ENCODE results near the gene CHST14.

CHST14 gene

DNA sequence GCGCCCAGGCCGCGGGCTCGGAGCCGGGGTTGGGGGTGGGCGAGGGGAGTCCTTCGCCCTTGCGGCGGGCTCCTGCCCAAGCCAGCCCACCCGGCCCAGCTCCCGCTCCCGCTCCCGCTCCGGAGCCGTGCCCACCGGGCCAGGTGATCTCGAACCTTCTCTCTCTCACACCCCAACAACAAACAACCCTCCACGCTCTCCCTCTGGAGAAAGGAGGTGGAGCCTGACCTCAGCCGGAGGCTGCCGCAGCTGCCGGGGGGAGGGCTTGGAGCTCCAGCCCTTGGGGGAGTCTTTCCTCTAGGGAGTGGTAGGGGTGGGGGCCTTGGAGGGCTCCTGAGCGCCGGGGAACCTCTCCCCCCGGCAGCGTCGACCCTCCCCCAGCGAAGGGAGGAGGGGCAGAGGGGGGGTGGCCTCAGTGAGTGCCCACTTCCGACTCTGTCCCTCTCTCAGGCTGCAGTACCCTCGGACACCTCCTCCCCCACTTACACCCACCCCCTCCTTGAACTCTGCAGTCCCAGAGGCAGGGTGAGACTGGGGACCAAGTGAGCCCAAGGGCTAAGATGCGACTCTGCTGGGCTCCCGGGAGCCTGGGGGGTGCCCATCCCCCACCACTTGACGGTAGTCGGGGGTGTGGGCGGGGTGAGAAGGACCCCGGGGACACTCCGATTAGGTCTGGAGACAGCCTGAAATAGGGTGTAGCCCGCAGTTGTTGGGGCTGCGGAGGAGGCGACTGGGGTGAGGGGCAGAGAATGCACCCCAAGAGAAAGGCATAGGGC is 34.5 kb upstream of the CHST14 start:
- peaks cover 79% of the 10 kb centered on the region for H3K27me3 ChIP-seq (ENCODE audit: insufficient read depth, low read length)
- no peaks in the 10 kb centered on the region for H3K9me3 ChIP-seq (ENCODE audit: insufficient read depth, low read depth, low read length)
- peak overlapping the region; percentile 92 for H3K4me3 ChIP-seq (ENCODE audit: low read length)
- H3K36me3 ChIP-seq (ENCODE audit: insufficient read depth, low read depth, low read length) = no peaks in the 10 kb centered on the region
- no peak overlapping the region for H3K27ac ChIP-seq (ENCODE audit: low read length)
- H3K9ac ChIP-seq (ENCODE audit: low read depth, low read length) = peak overlapping the region; percentile 94; the same call in 1 of the 2 replicates
- peaks cover 23% of the 10 kb centered on the region for H3K4me1 ChIP-seq (ENCODE audit: insufficient read depth, low read length)

DNA sequence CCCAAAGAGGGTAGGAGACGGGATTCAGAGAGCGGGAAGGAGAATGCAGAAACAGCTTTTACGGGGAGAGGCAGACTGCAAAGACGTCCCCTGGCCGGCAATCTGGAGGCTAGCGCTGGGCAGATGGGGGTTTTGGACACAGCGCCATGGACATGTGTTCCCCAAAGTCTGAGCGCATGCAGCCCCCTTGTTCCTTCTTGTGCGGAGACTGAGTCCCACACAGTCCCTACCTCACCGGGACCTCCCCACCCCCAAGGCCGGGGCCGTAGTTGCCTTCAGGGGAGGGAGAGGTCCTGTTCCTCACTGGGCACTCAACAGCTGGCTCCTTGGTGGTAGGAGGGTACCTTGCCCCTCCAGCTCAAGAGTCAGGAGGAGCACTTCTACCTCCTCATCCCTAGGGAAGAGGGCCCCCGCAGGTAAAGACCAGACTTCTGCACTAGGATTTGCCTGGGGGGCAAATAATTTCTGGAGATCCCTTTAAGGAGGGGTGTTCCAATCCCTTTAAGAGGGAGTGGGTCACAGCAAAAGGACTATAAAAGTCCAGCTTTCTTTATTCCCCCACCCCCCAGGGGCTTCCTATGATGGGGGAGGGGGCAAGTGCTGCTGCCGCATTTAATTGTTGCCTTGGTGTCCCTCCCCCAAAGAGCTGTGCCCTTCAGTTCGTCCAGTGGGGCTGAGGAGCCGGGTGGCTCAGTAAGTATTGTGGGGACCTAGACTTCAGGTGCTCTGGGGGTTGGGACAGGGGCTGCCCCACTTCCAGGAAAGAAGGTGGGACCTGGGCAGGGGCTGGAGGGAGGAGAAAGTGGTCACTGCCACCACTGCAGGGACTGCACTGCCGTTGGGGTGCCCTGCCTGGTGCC is 33.7 kb upstream of the CHST14 start:
- Histone ChIP-seq H3K27me3 (ENCODE audit: insufficient read depth, low read length) (peaks cover 79% of the 10 kb centered on the region), H3K4me1 (ENCODE audit: insufficient read depth, low read length) (peaks cover 23% of the 10 kb centered on the region), H3K27ac (ENCODE audit: low read length) (no peak overlapping the region), H3K9me3 (ENCODE audit: insufficient read depth, low read depth, low read length) (no peaks in the 10 kb centered on the region), H3K36me3 (ENCODE audit: insufficient read depth, low read depth, low read length) (no peaks in the 10 kb centered on the region), H3K9ac (ENCODE audit: low read depth, low read length) (peak overlapping the region; percentile 94; the same call in 1 of the 2 replicates), H3K4me3 (ENCODE audit: low read length) (peak overlapping the region; percentile 92)

DNA sequence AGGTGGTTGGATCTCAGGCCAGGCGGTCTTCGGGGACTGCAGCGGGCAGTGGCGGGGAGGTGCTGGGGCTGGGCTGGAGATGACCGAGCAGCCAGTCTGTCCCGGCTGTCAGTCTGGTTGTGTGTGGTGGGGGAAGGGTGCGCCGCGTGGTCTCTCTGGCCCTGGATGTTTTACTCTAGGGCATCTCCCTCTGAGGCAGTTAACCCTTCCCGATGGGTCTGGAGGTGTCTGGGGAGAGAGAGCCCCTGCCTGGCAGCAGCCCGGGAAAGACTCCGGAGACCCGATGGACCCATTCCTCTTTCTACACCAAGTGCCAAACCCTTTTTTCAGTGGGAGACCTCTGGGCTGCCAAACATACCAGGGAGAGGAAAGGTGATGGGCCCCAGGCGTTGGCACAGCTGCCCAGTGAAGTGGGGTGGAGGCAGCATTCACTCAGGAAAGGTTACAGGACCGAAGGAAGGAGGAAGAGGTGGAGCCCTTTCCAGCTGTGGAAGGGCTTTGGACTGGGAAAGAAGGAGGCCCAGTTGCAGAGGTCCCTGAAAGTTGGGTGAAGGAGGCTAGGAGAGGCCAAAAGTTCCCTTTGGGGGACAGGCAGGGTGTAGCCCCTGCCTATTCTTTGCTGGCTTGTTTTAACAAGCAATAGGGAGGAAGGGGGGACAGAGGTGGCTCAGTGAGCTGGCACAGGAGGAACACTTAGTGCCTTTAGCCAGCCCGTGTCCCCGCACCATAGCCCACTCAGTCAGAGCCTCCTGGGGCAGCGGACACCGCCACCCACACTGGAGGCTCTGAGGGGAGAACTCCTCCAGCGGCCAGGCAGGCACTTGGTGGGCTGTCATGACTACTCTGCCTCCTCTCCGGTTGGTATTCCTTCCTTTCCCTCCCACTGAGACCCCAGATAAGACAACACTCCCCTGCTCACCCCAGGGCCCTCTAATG is 32.8 kb upstream of the CHST14 start:
- peak overlapping the region; percentile 94; the same call in 1 of the 2 replicates for H3K9ac ChIP-seq (ENCODE audit: low read depth, low read length)
- no peak overlapping the region for H3K27ac ChIP-seq (ENCODE audit: low read length)
- H3K36me3 ChIP-seq (ENCODE audit: insufficient read depth, low read depth, low read length) = no peaks in the 10 kb centered on the region
- peak overlapping the region; percentile 92 for H3K4me3 ChIP-seq (ENCODE audit: low read length)
- no peaks in the 10 kb centered on the region for H3K9me3 ChIP-seq (ENCODE audit: insufficient read depth, low read depth, low read length)
- H3K4me1 ChIP-seq (ENCODE audit: insufficient read depth, low read length) = peaks cover 30% of the 10 kb centered on the region
- H3K27me3 ChIP-seq (ENCODE audit: insufficient read depth, low read length) = peaks cover 70% of the 10 kb centered on the region

DNA sequence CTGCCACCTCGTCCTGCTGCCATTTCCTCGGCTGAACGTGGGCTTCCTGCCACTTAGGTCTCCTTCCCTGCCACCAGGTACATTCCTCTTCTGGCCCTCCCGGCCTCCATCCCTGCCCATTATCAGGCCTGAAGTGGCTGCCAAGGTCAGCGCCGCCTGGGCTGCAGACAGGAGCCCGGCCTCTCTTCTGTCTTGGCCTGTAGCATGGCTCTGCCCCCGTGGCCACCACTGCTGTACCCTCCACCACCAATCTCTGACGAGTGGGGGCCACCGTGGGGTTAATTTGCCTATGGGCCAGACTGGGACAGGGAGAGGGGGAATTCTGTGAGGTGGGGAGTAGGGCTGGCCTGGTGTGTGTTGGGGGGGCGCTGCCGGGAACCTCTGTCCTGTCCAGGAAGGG is 32.1 kb upstream of the CHST14 start:
- Histone ChIP-seq H3K27me3 (ENCODE audit: insufficient read depth, low read length) (peaks cover 63% of the 10 kb centered on the region), H3K9me3 (ENCODE audit: insufficient read depth, low read depth, low read length) (no peaks in the 10 kb centered on the region), H3K4me3 (ENCODE audit: low read length) (peak overlapping the region; percentile 92), H3K27ac (ENCODE audit: low read length) (no peak overlapping the region), H3K36me3 (ENCODE audit: insufficient read depth, low read depth, low read length) (no peaks in the 10 kb centered on the region), H3K4me1 (ENCODE audit: insufficient read depth, low read length) (peaks cover 37% of the 10 kb centered on the region), H3K9ac (ENCODE audit: low read depth, low read length) (peak overlapping the region; percentile 94; the same call in 1 of the 2 replicates)

DNA sequence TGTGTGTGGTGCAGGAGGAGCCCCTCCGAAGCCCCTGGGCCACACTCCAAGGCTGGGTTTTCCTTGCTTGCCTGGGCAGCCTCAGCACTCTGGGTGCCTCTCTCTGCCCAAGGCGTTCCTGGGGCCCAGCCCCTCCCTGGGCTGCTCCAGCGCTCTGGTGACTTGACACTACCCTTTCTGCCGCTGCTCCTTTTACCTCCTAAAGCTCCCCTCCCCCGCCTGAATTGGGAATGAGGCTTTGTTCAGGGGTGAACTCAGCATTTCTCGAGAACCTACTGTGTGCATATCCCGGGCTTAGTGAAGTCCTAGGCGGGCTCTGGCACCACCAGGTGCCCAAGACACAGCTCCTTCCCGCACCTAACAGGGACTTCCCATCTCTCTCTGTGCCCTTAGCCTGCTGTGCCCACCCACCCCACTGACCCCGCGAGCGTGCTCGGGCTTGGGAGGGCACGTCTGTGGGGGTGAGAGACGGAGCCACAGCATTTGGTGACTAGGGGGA is 31.3 kb upstream of the CHST14 start:
- Histone ChIP-seq H3K4me1 (ENCODE audit: insufficient read depth, low read length) (peaks cover 41% of the 10 kb centered on the region), H3K27ac (ENCODE audit: low read length) (peak overlapping the region; percentile 50), H3K36me3 (ENCODE audit: insufficient read depth, low read depth, low read length) (no peaks in the 10 kb centered on the region), H3K27me3 (ENCODE audit: insufficient read depth, low read length) (peaks cover 55% of the 10 kb centered on the region), H3K9ac (ENCODE audit: low read depth, low read length) (peak overlapping the region; percentile 94; the same call in 1 of the 2 replicates), H3K9me3 (ENCODE audit: insufficient read depth, low read depth, low read length) (no peaks in the 10 kb centered on the region), H3K4me3 (ENCODE audit: low read length) (peak overlapping the region; percentile 92)

DNA sequence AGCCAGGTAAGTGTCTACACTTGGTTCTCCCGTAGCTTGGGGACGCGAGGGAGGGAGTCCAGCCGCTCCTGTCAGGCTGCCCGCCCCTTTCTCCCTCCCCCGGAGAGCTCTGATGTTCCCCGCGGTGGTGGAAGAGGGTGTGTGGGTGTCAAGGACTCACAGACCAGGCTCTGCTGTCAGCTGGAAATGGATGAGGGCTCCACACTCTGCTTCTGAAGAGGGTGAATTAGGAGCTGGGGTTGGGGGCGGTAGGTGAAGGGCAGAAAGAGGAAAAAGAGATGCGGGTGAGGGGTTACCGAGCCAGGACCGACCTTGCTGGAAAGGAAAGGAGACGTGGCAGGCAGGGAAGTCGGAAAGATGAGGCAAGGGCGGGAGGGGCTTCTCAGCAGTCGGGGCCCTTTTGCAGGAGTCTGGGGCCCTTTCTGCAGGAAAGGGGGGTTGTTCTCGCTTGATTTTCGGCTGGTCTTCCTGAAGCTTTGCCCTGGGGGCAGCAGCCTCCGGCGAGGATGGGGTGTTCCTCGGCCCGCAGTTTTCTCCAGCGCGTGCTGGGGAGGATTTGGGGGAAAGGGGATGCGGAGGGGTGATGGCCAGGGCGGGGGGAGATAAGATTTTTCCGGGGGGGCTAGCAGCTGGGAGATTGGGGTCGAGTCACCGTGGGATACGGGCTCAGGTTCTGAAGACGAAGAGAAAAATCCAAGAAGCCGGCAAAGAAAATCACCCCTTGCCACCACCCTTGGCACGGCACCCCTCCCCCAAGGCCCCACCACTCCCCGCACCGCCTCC is 30.6 kb upstream of the CHST14 start:
- Histone ChIP-seq H3K27me3 (ENCODE audit: insufficient read depth, low read length) (peaks cover 49% of the 10 kb centered on the region), H3K27ac (ENCODE audit: low read length) (peak overlapping the region; percentile 50), H3K36me3 (ENCODE audit: insufficient read depth, low read depth, low read length) (no peaks in the 10 kb centered on the region), H3K9ac (ENCODE audit: low read depth, low read length) (peak overlapping the region; percentile 94; the same call in 1 of the 2 replicates), H3K9me3 (ENCODE audit: insufficient read depth, low read depth, low read length) (no peaks in the 10 kb centered on the region), H3K4me3 (ENCODE audit: low read length) (peak overlapping the region; percentile 92), H3K4me1 (ENCODE audit: insufficient read depth, low read length) (peaks cover 47% of the 10 kb centered on the region)

DNA sequence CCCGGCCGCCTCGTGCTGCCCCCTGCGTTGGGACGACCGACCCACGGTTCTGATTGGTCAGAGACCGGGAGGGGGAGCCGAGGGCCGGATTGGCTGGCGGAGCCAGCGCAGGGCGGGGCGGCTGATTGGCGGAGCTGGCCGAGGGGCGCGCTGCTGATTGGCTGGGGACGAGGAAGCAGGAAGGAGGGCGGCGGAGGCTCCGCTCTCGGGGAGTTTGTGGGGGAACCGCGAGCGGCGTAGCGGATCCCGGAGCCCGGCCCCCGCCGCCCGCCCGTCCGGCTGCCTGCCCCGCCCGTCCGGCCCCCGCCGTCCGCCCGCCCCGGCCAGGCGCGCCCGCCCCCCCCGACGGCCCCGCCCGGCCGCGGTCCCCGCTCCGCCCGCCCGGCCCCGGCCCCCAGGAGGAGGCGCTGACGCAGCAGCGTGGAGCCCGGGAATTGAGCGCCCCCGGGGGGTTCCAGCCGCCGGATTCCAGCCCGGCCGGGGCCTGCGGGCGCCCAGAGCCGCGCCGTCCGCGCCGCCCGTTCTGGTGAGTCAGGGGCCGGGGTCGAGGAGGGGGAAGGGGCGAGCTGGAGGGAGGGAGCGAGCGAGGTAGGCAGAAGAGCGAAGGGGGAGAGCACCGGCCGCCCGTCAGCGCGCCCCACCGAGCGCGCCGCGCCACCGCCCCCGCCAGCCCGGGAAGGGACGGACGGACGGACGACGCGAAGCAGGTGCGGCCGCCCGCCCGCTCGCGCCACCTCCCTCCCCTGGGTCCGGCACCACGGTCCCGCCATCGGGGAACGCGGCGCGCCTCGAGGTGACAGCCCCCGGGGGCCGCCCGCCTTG is 29.8 kb upstream of the CHST14 start, which contains the start of gene BAHD1:
TSS of gene BAHD1 (plus strand) at position 211 of the 822 bp plus-strand sequence. CDS start 17,512 bp downstream, outside the sequence.
- Histone ChIP-seq H3K36me3 (ENCODE audit: insufficient read depth, low read depth, low read length) (no peaks in the 10 kb centered on the region), H3K27me3 (ENCODE audit: insufficient read depth, low read length) (peaks cover 40% of the 10 kb centered on the region), H3K27ac (ENCODE audit: low read length) (peak within 1 kb of the TSS; percentile 50), H3K4me3 (ENCODE audit: low read length) (peak within 1 kb of the TSS; percentile 92), H3K9ac (ENCODE audit: low read depth, low read length) (peak within 1 kb of the TSS; percentile 94; the same call in 1 of the 2 replicates), H3K4me1 (ENCODE audit: insufficient read depth, low read length) (peaks cover 49% of the 10 kb centered on the region), H3K9me3 (ENCODE audit: insufficient read depth, low read depth, low read length) (no peaks in the 10 kb centered on the region)

DNA sequence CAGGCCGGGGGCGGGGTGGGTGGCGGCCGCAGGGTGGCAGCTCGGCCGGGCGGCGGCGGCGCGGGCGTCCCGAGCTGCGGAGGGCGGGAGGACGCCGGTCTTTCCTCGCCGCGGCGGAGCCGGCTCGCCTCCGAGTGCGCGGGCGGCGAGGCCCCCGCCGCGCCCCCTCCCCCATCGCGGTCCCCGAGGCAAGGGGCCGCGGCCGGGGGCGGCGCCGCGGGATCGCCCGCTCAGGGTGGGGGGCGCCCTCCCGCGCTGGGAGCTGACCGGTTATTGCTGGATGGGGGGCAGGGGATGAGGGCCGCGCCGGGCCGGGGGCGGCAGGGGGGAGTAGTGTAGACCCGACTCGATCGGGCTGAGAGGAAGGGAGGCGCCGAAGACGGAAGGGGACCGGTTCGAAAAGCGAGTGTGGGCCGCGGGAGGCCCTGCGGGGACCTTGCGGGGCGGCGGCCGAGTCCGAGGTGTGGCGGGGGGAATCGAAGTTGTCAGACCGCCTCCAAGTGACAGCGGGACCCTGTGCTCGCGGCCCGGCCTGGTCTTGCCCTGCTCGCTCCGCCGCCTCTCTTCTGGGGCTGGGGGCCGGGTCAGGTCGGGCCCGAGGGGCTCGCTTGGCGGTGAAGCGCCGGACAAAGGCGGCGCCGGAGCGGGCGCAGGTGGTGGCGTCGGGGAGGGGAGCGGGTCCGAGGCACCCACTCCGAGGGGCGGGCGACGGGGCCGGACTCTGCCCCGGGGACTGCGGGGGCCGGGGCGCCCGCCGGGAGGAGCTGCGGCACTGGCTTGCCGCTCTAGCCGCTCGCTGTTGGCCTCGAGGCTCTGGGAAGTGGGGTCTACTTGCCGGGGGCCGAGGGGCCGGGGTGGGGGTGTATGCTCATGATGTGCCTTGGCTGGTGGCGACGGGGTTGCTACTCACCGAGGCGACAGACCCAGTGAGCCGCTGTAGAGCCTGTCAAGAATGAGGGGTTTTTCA is 28.9 kb upstream of the CHST14 start:
- Histone ChIP-seq H3K27ac (ENCODE audit: low read length) (no peak overlapping the region), H3K27me3 (ENCODE audit: insufficient read depth, low read length) (peaks cover 32% of the 10 kb centered on the region), H3K36me3 (ENCODE audit: insufficient read depth, low read depth, low read length) (0 out of 2 replicates have a peak, but pooled peaks cover 4% of the 10 kb centered on the region), H3K4me3 (ENCODE audit: low read length) (peak overlapping the region; percentile 72), H3K4me1 (ENCODE audit: insufficient read depth, low read length) (peaks cover 54% of the 10 kb centered on the region), H3K9ac (ENCODE audit: low read depth, low read length) (peak overlapping the region; percentile 65; the same call in 1 of the 2 replicates), H3K9me3 (ENCODE audit: insufficient read depth, low read depth, low read length) (no peaks in the 10 kb centered on the region)

DNA sequence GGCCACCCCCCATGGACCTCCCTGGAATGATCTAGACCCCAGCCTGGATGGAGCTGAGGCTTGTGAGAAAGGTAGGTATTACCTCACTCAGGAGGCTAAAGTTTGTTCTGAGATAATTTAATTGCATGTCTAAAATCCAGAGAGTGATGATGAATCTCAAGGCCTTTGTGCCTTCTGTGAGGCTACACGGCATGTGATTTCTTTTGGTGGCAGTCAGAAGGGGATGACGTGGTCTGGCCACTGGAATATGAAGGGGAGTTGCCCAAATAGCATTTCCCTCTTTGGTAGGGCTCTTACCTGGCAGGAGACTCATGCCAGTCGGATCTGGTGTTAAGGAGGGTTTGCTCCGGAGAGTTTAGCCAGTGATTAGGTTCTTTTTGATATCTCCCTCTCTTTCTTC is 27.5 kb upstream of the CHST14 start:
- Histone ChIP-seq H3K9ac (ENCODE audit: low read depth, low read length) (no peak overlapping the region), H3K9me3 (ENCODE audit: insufficient read depth, low read depth, low read length) (no peaks in the 10 kb centered on the region), H3K4me1 (ENCODE audit: insufficient read depth, low read length) (peaks cover 48% of the 10 kb centered on the region), H3K27ac (ENCODE audit: low read length) (no peak overlapping the region), H3K36me3 (ENCODE audit: insufficient read depth, low read depth, low read length) (0 out of 2 replicates have a peak, but pooled peaks cover 4% of the 10 kb centered on the region), H3K27me3 (ENCODE audit: insufficient read depth, low read length) (peaks cover 17% of the 10 kb centered on the region), H3K4me3 (ENCODE audit: low read length) (peak overlapping the region; percentile 38; the same call in 1 of the 2 replicates)

Data from iPS-20b (cell line).